Globus pallidus (tissue), 1 donor: Measurements from ENCODE around the gene LSMEM2.

Experiments used
- DNase-seq: peaks from one replicate; pipeline ENCODE4 v3.0.0-alpha.2; 2015; ENCODE audit warnings: low spot score

Gene LSMEM2

GRCh38 chr3:50322115-50322385 is 43.2 kb downstream of the LSMEM2 start:
- no peak for DNase-seq

- no peak for DNase-seq
These were observed 43.7 kb downstream of the LSMEM2 start, which contains the start of gene HYAL2 for GRCh38 chr3:50322386-50323091. HYAL2 (minus strand) TSS chr3:50322745; CDS start chr3:50320489, 2,256 bp downstream.

GRCh38 chr3:50323092-50323600 is 44.3 kb downstream of the LSMEM2 start:
- no peak for DNase-seq

GRCh38 chr3:50323614-50324199 is 44.8 kb downstream of the LSMEM2 start:
- no peak for DNase-seq

- peak; percentile 68 for DNase-seq
These were observed 45.6 kb downstream of the LSMEM2 start for GRCh38 chr3:50324351-50325112.

- DNase-seq = no peak
These were observed 46.2 kb downstream of the LSMEM2 start for GRCh38 chr3:50325113-50325480.

GRCh38 chr3:50325497-50326181 is 46.8 kb downstream of the LSMEM2 start:
- no peak for DNase-seq

GRCh38 chr3:50326182-50326541 is 47.3 kb downstream of the LSMEM2 start:
- no peak for DNase-seq

DNA sequence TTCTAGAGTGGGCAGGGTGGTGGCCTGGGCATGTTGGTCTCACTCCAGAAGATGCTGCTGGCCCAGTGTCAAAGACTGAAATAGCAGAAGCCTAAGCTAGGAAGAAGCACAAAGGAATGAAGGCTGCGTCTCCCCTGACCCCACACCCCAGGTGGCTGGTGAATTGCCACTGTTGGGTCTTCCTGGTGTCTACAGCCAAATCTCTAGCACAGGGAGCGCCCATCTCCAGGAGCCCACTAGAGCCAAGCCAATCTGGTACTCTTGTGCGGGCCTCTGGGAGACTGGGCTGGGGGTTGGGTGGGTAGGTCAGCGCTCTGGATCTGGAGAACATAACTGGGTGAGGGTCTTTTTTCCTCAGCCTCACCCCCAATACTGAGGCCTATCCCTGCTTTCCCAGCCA is 48.2 kb downstream of the LSMEM2 start:
- no peak for DNase-seq

GRCh38 chr3:50327943-50328691 is 49.2 kb downstream of the LSMEM2 start, which contains the start of gene TUSC2:
TUSC2 (minus strand) TSS chr3:50328223; CDS start chr3:50328099, 124 bp downstream.
- DNase-seq = peak; percentile 97

GRCh38 chr3:50330330-50330729 is 51.4 kb downstream of the LSMEM2 start:
- DNase-seq = no peak

DNA sequence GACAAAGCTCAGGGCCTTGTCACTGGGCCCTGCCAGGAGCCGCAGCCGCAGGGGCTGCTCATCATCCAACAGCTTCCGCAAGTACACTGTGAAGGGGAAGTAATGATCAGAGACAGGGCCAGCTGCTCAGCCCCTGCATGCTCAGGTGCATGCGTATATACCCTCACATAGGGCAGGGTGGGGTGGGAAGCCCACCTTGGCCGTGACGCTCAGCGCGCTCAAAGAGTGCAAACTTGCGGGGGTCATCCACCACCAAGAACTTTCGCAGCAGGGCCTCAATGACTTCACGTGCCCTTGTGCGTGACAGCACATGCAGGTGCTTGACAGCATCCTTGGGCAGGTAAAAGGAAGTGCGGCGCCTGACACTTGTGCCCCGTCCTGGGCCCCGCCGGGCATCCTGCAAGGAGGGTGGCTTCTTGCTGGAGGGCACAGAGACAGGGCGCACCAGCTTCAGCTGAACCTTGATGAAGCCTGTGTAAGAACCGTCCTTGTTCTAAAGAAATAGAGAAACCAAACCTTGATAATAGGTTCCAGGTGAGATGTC is 52.5 kb downstream of the LSMEM2 start:
- DNase-seq = no peak

DNA sequence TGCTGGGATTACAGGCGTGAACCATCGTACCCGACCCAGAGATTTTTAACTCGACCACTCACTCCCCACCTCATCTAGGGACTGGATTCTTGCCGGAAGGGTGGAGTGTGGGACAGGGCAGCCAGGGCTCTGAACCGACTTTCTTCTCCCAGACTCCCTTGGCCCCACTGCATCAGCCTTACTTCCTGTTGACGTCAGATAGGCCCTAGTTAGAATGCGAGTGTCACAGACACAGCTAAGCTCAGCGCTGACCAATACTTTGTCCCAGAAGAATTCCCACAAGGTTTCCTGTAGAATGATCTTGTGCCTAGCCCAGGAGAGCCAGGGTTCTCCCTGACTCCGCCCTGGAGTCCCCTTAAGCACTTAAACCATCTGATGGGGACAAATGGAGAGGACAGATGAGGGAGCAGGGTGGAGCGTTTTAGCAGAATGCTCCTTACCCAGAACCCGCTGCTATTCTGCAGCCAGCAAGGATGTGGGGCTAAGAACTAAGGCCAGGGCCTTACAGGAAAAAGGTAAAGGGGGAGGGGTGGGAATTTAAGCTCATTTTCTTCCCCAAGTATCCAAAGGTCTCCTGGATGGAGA is 54.9 kb downstream of the LSMEM2 start:
- no peak for DNase-seq

DNA sequence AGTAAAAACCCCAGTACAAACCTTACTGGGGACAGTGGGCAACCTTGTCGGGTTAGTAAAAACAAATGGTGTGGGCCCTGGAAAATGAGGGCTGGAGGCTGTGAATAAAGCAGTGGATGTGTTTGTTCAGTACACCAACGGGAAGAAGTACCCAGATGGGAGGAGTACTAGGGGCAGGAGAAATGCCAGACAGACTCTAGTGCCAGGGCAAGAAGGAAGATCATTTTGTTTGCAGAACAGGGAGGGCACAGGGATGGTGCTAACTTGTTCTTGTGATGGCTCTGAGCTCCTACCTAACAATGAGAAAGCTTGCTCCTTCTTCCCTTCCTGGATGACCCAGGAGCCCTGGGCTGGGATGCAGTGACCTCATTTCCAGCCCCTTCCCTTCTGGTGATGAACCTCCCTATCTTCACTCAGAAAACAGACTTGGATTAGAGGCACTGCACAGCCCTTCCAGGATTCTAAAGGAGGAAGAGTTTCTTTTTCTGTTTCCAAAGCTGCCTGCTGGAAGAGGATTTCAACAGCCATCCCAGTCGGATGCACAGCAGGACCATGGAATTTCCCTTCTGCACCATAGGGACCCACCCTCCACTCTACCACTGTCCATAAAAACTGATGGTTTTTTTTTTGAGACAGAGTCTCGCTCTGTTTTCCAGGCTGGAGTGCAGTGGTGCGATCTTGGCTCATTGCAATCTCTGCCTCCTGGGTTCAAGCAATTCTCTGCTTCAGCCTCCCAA is 55.6 kb downstream of the LSMEM2 start:
- no peak for DNase-seq

- DNase-seq = no peak
These were observed 57.7 kb downstream of the LSMEM2 start for GRCh38 chr3:50336452-50337174.

DNA sequence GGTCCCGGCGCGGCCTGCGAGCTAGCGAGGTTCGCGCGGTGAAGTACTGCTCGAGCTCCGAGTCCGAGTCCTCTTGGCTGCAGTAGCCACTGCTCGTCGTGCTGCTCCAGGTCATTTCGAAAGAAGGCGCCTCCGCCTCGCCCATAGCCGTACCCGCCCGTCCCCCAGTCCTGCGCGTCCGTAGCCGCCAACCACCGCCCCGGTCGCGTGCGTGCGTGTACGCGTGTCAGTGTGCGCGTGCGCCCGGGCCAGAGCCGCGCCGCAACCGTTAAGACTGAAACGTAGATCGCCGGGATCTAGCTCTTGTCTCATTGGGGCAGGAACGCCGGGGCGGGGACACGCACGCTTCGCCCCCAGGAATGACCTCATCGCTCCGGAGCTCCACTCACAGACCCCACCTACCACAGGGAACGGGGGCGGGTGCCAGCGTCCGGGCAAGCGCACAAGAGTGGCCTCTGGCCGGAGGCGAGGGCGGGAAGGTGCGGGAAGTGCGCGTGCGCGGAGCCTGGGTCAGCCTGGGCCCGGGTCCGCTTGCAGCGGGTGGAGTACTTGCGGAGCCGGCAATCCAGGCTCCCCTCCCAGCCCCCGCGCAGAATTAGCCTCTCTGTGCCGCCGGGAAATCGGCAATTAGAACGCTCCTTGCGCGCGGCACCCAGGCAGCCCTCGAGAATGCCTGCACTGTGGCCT is 58.4 kb downstream of the LSMEM2 start:
- DNase-seq = peak; percentile 97
